GM10847 (cell line): ENCODE data around the gene HDAC3.

Experiments used
- POLR2A ChIP-seq: IDR thresholded peaks from 2 replicates; pipeline ENCODE4 v1.6.1; 2011; ENCODE audit not compliant: insufficient read length; ENCODE audit errors: extremely low read depth

The HDAC3 gene

GRCh38 chr5:141630570-141631140 lies 6.0 kb downstream of the HDAC3 start:
- TF ChIP-seq POLR2A, result no peak

DNA sequence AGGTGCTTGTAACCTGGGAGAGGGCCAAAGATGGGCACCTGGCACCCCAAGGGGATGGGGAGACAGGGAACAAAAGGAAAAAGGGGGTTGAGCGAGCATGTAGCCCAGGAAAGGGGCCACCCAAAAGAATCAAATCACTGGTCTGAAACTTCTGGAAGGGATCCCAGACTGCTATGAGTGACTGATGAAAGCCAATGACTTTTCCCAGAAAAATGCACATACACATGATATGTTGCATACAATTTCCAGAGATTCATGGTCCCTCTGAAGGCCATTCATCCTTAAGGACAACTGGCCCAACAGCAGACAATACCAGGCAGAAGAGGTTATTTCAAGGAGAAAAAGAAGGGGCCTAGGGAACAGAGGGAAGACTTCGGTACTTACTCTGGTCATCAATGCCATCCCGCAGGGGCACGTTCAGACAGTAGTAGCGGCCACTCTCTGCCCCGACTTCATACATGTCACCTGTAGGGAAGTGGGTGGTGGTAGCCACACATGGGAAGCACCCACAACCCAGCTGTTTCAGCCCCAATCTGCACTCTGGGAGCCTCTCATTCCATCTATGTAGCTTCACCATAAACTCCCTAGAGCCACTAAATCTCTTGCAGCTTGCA lies 8.4 kb downstream of the HDAC3 start:
- TF ChIP-seq POLR2A, result no peak

DNA sequence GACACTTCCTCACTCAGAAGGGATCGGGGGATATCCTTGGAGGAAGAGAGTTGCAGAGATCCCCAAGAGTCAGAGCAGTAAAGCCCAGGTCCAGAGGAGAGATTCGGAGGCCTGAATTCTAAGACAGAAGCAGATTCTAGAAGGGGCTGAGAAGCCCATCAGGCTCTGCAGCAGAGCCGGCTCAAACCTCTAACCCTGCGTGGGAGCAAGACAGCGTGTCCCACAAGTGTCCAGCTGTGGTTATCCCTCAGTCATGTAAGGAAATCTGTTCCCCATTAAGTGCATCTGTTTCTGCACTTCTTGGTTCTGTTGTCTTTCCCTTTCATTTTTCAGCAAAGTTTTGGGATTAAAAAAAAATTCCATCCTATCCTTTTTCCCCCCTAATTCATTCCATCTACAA lies 13.0 kb downstream of the HDAC3 start:
- TF ChIP-seq POLR2A, result no peak

GRCh38 chr5:141623186-141623585 lies 13.5 kb downstream of the HDAC3 start:
- no peak for TF ChIP-seq POLR2A

DNA sequence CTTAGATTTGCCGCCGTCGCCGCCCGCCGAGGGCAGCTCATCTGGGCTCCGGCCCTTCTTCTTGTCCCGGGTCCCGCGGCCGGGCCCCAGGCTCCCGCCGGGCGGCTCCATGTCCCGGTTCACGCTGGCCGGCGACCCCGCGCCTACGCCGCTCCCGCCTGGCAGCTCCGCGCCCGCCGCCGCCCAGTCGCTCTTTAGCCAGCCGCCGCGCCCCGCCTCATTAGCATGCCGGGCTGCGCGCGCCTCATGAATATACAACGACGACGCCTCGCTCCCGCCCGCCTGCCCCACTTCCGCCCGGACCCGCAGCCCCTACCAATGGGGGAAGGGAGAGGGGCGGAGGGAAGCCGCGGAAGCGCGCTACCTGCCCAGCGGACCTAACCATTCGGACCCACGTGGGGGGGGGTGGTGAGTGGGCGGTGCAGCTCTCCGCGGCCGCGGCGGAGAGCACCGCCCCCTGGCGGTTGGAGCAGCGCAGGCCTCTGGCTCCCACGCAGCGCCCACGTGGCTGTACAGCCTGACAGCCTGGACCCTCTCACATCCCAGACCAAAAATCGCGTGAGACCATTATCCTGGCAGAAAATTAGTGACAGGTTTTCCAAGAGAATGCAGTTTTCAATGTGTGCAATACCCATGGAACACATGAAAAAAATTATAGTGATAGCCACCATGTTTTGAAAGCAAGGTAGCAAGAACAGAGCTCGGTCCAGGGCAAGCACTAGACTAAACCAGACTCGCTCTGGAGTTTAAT lies 17.7 kb downstream of the HDAC3 start, which contains the start of gene DIAPH1:
DIAPH1 (minus strand) TSS at position 197 of the 751 bp plus-strand sequence; CDS start at position 111, 86 bp downstream.
- TF ChIP-seq POLR2A, result peak; percentile 82

- TF ChIP-seq POLR2A, result no peak
Measured at GRCh38 chr5:141618030-141618803, 18.4 kb downstream of the HDAC3 start.

GRCh38 chr5:141617682-141618029 lies 19.0 kb downstream of the HDAC3 start:
- TF ChIP-seq POLR2A, result no peak

- no peak for TF ChIP-seq POLR2A
Measured at GRCh38 chr5:141617128-141617527, 19.5 kb downstream of the HDAC3 start.

DNA sequence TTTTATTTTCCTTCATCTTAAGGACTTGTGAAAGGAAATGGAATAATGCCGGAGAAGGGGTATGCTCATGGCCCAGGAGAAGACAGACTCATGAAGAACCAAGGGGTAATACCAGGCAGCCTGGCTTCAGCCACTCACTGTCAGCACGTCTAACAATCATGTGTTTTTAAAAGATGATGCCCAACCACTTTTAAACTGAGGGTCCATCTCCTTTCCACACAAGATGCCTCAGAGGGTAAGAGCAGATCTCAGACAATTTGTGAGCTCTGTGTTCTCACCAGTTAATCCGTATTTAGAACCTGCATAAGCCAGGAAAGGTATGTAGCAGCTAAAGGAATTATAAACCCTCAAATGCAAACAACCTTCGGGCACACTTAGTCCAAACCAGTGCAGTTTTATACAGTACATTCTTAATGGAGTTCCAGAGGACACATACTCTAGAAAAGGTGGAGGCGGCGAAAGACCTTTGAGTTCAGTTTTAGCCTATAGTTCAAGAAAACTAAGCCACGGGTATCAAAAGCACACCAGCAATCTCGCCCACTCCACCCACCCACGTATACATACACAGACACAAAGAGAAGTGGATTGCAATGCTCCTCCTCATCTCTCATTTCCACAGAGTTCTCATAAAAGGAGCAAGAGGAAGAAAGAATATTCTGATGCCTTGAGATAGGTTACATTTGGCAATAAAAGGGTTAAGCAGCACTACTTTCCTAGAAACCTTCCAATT lies 20.5 kb downstream of the HDAC3 start:
- TF ChIP-seq POLR2A, result no peak

DNA sequence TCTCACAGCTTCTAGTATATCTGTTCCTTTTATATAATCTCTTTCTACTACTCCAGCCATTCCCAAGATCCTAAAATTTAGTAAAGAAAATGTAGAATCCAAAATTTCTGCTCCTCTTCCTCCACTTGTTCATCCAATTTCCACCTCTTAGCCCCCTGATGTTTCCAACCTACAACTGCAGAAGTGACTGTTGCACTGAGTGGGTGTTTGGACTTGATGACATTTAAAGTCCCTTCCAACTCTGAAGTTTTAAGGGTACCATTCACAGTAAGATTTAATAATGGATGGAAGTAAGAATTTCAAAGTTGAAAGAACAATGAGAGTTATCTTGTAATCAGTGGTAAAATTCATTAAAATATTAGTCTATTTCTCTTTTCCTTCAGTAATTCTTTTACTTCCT lies 23.3 kb downstream of the HDAC3 start:
- TF ChIP-seq POLR2A, result no peak

DNA sequence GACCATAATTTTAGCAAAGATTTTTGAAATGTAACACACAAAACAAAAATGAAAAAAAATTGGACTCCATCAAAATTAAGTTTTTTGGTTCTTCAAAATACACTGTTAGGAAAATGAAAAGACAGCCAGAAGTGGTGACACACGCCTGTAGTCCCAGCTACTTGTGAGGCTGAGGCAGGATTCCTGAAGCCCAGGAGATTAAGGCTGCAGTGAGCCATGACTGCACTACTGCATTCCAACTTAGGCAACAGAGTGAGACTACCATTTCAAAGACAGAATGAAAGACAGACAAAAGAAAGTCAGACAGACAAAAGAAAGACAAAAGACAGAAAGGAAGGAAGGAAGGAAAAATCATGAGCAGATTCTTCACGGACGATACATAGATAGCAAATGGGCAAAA lies 25.4 kb downstream of the HDAC3 start:
- TF ChIP-seq POLR2A, result no peak

- no peak for TF ChIP-seq POLR2A
Measured at GRCh38 chr5:141609044-141609443, 27.6 kb downstream of the HDAC3 start.

- no peak for TF ChIP-seq POLR2A
Measured at GRCh38 chr5:141608557-141608956, 28.1 kb downstream of the HDAC3 start.

- no peak for TF ChIP-seq POLR2A
Measured at GRCh38 chr5:141608046-141608445, 28.6 kb downstream of the HDAC3 start.
